GM23338 (cell line): ENCODE measurements around the gene ELOVL7. TPM values are rescaled to one million over a fixed set of nuclear protein-coding genes. Genes with fewer than 3 reads are reported as not detected.

Experiments used
- ATAC-seq: fragments of 200-7000 bp; cut with Tn5 transposase; 3 replicates; pipeline ENCODE4 v1.9.1; 2020
- DNase-seq: peaks from one replicate; pipeline ENCODE4 v3.0.0-alpha.2; 2015; ENCODE audit warnings: low spot score
- H2AFZ ChIP-seq: fragments of 200-600 bp; sonication (generic); 2 replicates; pipeline ENCODE4 v1.8.0; 2016; ENCODE audit warnings: antibody characterized with exemption, mild to moderate bottlenecking, moderate library complexity
- H3F3A ChIP-seq: fragments of 200-600 bp; sonication (generic); replicated peaks from 2 replicates; pipeline ENCODE4 v1.8.0; 2017; ENCODE audit warnings: antibody characterized with exemption, mixed run types, low read depth
- H3K27ac ChIP-seq: fragments of 200-600 bp; sonication (generic); 2 replicates; pipeline ENCODE4 v1.6.1; 2016; ENCODE audit warnings: low read depth
- H3K27me3 ChIP-seq: fragments of 200-600 bp; sonication (generic); 2 replicates; pipeline ENCODE4 v1.8.0; 2016; ENCODE audit warnings: mild to moderate bottlenecking, mixed run types, moderate library complexity; ENCODE audit not compliant: insufficient read depth
- H3K36me3 ChIP-seq: fragments of 200-600 bp; sonication (generic); 2 replicates; pipeline ENCODE4 v1.8.0; 2016; ENCODE audit warnings: mild to moderate bottlenecking; ENCODE audit not compliant: insufficient read depth
- H3K4me1 ChIP-seq: fragments of 200-600 bp; sonication (generic); 2 replicates; pipeline ENCODE4 v1.8.0; 2016; ENCODE audit warnings: mild to moderate bottlenecking, moderate library complexity; ENCODE audit not compliant: insufficient read depth
- H3K4me2 ChIP-seq: fragments of 200-600 bp; sonication (generic); 2 replicates; pipeline ENCODE4 v1.7.1; 2017; ENCODE audit warnings: mixed run types
- H3K4me3 ChIP-seq: fragments of 200-600 bp; sonication (generic); 2 replicates; pipeline ENCODE4 v1.6.1; 2016; ENCODE audit warnings: mixed run types
- H3K79me2 ChIP-seq: fragments of 200-600 bp; sonication (generic); replicated peaks from 2 replicates; pipeline ENCODE4 v1.8.0; 2017; ENCODE audit warnings: mild to moderate bottlenecking; ENCODE audit not compliant: insufficient read depth
- H3K9me2 ChIP-seq: fragments of 200-600 bp; sonication (generic); 2 replicates; pipeline ENCODE4 v1.8.0; 2017; ENCODE audit not compliant: insufficient read depth
- H4K20me1 ChIP-seq: fragments of 200-600 bp; sonication (generic); replicated peaks from 2 replicates; pipeline ENCODE4 v1.8.0; 2017; ENCODE audit warnings: mild to moderate bottlenecking; ENCODE audit not compliant: insufficient read depth
- H3K27ac Mint-ChIP-seq: 2 replicates; pipeline ENCODE4 v1.8.0; 2020; ENCODE audit warnings: inconsistent platforms, mild to moderate bottlenecking, moderate library complexity, mixed read lengths
- H3K27me3 Mint-ChIP-seq: 3 replicates; pipeline ENCODE4 v1.8.0; 2022; ENCODE audit warnings: low read depth, mild to moderate bottlenecking, moderate library complexity, mixed read lengths, inconsistent platforms; ENCODE audit not compliant: insufficient read depth, poor library complexity
- H3K36me3 Mint-ChIP-seq: 3 replicates; pipeline ENCODE4 v1.8.0; 2021; ENCODE audit warnings: low read depth, mild to moderate bottlenecking, inconsistent platforms, moderate library complexity, mixed read lengths
- H3K4me1 Mint-ChIP-seq: 3 replicates; pipeline ENCODE4 v1.8.0; 2020; ENCODE audit warnings: mild to moderate bottlenecking, inconsistent platforms, mixed read lengths
- H3K4me3 Mint-ChIP-seq: 3 replicates; pipeline ENCODE4 v1.8.0; 2021; ENCODE audit warnings: moderate library complexity, mild to moderate bottlenecking, inconsistent platforms, mixed read lengths
- H3K9me3 Mint-ChIP-seq: 3 replicates; pipeline ENCODE4 v1.8.0; 2020; ENCODE audit warnings: moderate library complexity, mild to moderate bottlenecking, inconsistent platforms, mixed read lengths
- CREB1 ChIP-seq: fragments of 250-450 bp; sonication (Bioruptor Pico); IDR thresholded peaks from 2 replicates; pipeline ENCODE4 v1.5.0; 2020; ENCODE audit warnings: low read depth, mild to moderate bottlenecking, moderate library complexity
- EZH2 ChIP-seq: fragments of 200-600 bp; sonication (generic); IDR thresholded peaks from one replicate; pipeline ENCODE4 v1.8.0; 2017; ENCODE audit warnings: antibody characterized with exemption, mild to moderate bottlenecking, low read depth; ENCODE audit not compliant: unreplicated experiment
- EZH2phosphoT487 ChIP-seq: fragments of 200-600 bp; sonication (generic); IDR thresholded peaks from one replicate; pipeline ENCODE4 v1.8.1; 2018; ENCODE audit warnings: antibody characterized with exemption; ENCODE audit not compliant: unreplicated experiment
- JUNB ChIP-seq: IDR thresholded peaks from one replicate; pipeline ENCODE4 v1.6.1; 2016; ENCODE audit warnings: antibody characterized with exemption; ENCODE audit not compliant: unreplicated experiment
- NANOG ChIP-seq: IDR thresholded peaks from 2 replicates; pipeline ENCODE4 v1.6.1; 2016; ENCODE audit warnings: antibody characterized with exemption, borderline replicate concordance
- POLR2AphosphoS5 ChIP-seq: IDR thresholded peaks from 2 replicates; pipeline ENCODE4 v1.6.1; 2016; ENCODE audit warnings: antibody characterized with exemption, low read depth
- STAT1 ChIP-seq: IDR thresholded peaks from one replicate; pipeline ENCODE4 v1.6.1; 2016; ENCODE audit warnings: antibody characterized with exemption; ENCODE audit not compliant: unreplicated experiment
- ZNF114 ChIP-seq: fragments of 250-450 bp; sonication (Bioruptor Pico); IDR thresholded peaks from 2 replicates; pipeline ENCODE4 v1.5.0; 2020; ENCODE audit warnings: mild to moderate bottlenecking, moderate library complexity
- ZNF331 ChIP-seq: fragments of 250-450 bp; sonication (Bioruptor Pico); IDR thresholded peaks from 2 replicates; pipeline ENCODE4 v1.5.0; 2020; ENCODE audit warnings: low read depth, mild to moderate bottlenecking, moderate library complexity
- polyA plus RNA-seq: library from polyadenylated mRNA; unstranded; fragments of >200 nt; fragmentation: Nextera tagmentation; extraction: Ambion mirVana; gene quantifications from 2 replicates; pipeline ENCODE4 v1.2.1, GENCODE V29; 2016
- total RNA-seq: library from RNA; depleted of rRNA; stranded (reverse); fragments of >200 nt; shearing (Covaris generic); gene quantifications from 2 replicates; pipeline ENCODE4 v1.2.3, GENCODE V29; 2014
- TF ChIP-seq, protein P1 (sequence below): IDR thresholded peaks from one replicate; pipeline ENCODE4 v1.6.1; 2018; ENCODE audit warnings: antibody characterized with exemption; ENCODE audit not compliant: unreplicated experiment
- TF ChIP-seq, protein P2 (sequence below): fragments of 250-450 bp; sonication (Bioruptor Pico); IDR thresholded peaks from 2 replicates; pipeline ENCODE4 v1.5.0; 2020; ENCODE audit warnings: mild to moderate bottlenecking, moderate library complexity
- TF ChIP-seq, protein P3 (sequence below), 2 experiments: fragments of 200-600 bp in 1 of 2; sonication (generic) in 1 of 2; conservative IDR thresholded peaks; 2 replicates each; pipeline versions ENCODE4 v1.5.1 to v1.6.1; 2016 to 2017; ENCODE audit warnings: antibody characterized with exemption in 2 of 2, low read depth in 2 of 2, mild to moderate bottlenecking in 2 of 2, moderate library complexity in 1 of 2
- TF ChIP-seq, protein P4 (sequence below): IDR thresholded peaks from 2 replicates; pipeline ENCODE4 v1.6.1; 2016; ENCODE audit warnings: antibody characterized with exemption

Gene ELOVL7
- total and polyA plus RNA-seq, 2 experiments from 2014 or later = 2.3 to 7.0 TPM

- Mint-ChIP-seq H3K27me3 (peaks cover 4% of the 10 kb centered on the region), H3K4me1 (peaks cover 20% of the 10 kb centered on the region), H3K4me3 (no peak overlapping the region), H3K27ac (no peak overlapping the region), H3K9me3 (no peaks in the 10 kb centered on the region), H3K36me3 (0 out of 3 replicates have a peak, but pooled peaks cover 3% of the 10 kb centered on the region)
- H3K27me3 ChIP-seq = no peaks in the 10 kb centered on the region
- H3K27ac ChIP-seq = no peak overlapping the region
- H2AFZ ChIP-seq = no peak overlapping the region
- no peaks in the 10 kb centered on the region for H4K20me1 ChIP-seq
- no peaks in the 10 kb centered on the region for H3K9me2 ChIP-seq
- H3K4me2 ChIP-seq = no peak overlapping the region
- ATAC-seq = no peak
- H3K4me1 ChIP-seq = peaks cover 12% of the 10 kb centered on the region; the same call in 1 of the 2 replicates
- H3K79me2 ChIP-seq = no peaks in the 10 kb centered on the region
- no peak for DNase-seq
- TF ChIP-seq EZH2 = no peak
- no peak for TF ChIP-seq CREB1 (CRISPR knock-in tag)
- TF ChIP-seq STAT1 = no peak
- no peak for TF ChIP-seq POLR2AphosphoS5
- TF ChIP-seq NANOG = no peak
- TF ChIP-seq, protein P1, sequence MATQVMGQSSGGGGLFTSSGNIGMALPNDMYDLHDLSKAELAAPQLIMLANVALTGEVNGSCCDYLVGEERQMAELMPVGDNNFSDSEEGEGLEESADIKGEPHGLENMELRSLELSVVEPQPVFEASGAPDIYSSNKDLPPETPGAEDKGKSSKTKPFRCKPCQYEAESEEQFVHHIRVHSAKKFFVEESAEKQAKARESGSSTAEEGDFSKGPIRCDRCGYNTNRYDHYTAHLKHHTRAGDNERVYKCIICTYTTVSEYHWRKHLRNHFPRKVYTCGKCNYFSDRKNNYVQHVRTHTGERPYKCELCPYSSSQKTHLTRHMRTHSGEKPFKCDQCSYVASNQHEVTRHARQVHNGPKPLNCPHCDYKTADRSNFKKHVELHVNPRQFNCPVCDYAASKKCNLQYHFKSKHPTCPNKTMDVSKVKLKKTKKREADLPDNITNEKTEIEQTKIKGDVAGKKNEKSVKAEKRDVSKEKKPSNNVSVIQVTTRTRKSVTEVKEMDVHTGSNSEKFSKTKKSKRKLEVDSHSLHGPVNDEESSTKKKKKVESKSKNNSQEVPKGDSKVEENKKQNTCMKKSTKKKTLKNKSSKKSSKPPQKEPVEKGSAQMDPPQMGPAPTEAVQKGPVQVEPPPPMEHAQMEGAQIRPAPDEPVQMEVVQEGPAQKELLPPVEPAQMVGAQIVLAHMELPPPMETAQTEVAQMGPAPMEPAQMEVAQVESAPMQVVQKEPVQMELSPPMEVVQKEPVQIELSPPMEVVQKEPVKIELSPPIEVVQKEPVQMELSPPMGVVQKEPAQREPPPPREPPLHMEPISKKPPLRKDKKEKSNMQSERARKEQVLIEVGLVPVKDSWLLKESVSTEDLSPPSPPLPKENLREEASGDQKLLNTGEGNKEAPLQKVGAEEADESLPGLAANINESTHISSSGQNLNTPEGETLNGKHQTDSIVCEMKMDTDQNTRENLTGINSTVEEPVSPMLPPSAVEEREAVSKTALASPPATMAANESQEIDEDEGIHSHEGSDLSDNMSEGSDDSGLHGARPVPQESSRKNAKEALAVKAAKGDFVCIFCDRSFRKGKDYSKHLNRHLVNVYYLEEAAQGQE = no peak
- no peak for TF ChIP-seq ZNF331 (CRISPR knock-in tag)
- no peak for TF ChIP-seq EZH2phosphoT487
- no peak for TF ChIP-seq ZNF114
- TF ChIP-seq, protein P2, sequence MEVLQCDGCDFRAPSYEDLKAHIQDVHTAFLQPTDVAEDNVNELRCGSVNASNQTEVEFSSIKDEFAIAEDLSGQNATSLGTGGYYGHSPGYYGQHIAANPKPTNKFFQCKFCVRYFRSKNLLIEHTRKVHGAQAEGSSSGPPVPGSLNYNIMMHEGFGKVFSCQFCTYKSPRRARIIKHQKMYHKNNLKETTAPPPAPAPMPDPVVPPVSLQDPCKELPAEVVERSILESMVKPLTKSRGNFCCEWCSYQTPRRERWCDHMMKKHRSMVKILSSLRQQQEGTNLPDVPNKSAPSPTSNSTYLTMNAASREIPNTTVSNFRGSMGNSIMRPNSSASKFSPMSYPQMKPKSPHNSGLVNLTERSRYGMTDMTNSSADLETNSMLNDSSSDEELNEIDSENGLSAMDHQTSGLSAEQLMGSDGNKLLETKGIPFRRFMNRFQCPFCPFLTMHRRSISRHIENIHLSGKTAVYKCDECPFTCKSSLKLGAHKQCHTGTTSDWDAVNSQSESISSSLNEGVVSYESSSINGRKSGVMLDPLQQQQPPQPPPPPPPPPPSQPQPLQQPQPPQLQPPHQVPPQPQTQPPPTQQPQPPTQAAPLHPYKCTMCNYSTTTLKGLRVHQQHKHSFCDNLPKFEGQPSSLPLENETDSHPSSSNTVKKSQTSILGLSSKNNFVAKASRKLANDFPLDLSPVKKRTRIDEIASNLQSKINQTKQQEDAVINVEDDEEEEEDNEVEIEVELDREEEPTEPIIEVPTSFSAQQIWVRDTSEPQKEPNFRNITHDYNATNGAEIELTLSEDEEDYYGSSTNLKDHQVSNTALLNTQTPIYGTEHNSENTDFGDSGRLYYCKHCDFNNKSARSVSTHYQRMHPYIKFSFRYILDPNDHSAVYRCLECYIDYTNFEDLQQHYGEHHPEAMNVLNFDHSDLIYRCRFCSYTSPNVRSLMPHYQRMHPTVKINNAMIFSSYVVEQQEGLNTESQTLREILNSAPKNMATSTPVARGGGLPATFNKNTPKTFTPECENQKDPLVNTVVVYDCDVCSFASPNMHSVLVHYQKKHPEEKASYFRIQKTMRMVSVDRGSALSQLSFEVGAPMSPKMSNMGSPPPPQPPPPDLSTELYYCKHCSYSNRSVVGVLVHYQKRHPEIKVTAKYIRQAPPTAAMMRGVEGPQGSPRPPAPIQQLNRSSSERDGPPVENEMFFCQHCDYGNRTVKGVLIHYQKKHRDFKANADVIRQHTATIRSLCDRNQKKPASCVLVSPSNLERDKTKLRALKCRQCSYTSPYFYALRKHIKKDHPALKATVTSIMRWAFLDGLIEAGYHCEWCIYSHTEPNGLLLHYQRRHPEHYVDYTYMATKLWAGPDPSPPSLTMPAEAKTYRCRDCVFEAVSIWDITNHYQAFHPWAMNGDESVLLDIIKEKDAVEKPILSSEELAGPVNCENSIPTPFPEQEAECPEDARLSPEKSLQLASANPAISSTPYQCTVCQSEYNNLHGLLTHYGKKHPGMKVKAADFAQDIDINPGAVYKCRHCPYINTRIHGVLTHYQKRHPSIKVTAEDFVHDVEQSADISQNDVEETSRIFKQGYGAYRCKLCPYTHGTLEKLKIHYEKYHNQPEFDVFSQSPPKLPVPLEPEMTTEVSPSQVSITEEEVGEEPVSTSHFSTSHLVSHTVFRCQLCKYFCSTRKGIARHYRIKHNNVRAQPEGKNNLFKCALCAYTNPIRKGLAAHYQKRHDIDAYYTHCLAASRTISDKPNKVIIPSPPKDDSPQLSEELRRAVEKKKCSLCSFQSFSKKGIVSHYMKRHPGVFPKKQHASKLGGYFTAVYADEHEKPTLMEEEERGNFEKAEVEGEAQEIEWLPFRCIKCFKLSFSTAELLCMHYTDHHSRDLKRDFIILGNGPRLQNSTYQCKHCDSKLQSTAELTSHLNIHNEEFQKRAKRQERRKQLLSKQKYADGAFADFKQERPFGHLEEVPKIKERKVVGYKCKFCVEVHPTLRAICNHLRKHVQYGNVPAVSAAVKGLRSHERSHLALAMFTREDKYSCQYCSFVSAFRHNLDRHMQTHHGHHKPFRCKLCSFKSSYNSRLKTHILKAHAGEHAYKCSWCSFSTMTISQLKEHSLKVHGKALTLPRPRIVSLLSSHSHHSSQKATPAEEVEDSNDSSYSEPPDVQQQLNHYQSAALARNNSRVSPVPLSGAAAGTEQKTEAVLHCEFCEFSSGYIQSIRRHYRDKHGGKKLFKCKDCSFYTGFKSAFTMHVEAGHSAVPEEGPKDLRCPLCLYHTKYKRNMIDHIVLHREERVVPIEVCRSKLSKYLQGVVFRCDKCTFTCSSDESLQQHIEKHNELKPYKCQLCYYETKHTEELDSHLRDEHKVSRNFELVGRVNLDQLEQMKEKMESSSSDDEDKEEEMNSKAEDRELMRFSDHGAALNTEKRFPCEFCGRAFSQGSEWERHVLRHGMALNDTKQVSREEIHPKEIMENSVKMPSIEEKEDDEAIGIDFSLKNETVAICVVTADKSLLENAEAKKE (CRISPR knock-in tag) = no peak
- TF ChIP-seq, protein P3, sequence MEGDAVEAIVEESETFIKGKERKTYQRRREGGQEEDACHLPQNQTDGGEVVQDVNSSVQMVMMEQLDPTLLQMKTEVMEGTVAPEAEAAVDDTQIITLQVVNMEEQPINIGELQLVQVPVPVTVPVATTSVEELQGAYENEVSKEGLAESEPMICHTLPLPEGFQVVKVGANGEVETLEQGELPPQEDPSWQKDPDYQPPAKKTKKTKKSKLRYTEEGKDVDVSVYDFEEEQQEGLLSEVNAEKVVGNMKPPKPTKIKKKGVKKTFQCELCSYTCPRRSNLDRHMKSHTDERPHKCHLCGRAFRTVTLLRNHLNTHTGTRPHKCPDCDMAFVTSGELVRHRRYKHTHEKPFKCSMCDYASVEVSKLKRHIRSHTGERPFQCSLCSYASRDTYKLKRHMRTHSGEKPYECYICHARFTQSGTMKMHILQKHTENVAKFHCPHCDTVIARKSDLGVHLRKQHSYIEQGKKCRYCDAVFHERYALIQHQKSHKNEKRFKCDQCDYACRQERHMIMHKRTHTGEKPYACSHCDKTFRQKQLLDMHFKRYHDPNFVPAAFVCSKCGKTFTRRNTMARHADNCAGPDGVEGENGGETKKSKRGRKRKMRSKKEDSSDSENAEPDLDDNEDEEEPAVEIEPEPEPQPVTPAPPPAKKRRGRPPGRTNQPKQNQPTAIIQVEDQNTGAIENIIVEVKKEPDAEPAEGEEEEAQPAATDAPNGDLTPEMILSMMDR (conservative IDR thresholded peaks at IDR 0.05; ENCODE audit: low read depth in 2 of 2) = no peak
- TF ChIP-seq, protein P4, sequence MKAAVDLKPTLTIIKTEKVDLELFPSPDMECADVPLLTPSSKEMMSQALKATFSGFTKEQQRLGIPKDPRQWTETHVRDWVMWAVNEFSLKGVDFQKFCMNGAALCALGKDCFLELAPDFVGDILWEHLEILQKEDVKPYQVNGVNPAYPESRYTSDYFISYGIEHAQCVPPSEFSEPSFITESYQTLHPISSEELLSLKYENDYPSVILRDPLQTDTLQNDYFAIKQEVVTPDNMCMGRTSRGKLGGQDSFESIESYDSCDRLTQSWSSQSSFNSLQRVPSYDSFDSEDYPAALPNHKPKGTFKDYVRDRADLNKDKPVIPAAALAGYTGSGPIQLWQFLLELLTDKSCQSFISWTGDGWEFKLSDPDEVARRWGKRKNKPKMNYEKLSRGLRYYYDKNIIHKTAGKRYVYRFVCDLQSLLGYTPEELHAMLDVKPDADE = no peak
- TF ChIP-seq JUNB = no peak
- no peak overlapping the region for H3K4me3 ChIP-seq
- H3K36me3 ChIP-seq = no peaks in the 10 kb centered on the region
- no peaks in the 10 kb centered on the region for H3F3A ChIP-seq
Measured at GRCh38 chr5:60810438-60811085, 33.5 kb downstream of the ELOVL7 start.
